ENCODE measurements around the gene TTC28.

TTC28 gene

DNA sequence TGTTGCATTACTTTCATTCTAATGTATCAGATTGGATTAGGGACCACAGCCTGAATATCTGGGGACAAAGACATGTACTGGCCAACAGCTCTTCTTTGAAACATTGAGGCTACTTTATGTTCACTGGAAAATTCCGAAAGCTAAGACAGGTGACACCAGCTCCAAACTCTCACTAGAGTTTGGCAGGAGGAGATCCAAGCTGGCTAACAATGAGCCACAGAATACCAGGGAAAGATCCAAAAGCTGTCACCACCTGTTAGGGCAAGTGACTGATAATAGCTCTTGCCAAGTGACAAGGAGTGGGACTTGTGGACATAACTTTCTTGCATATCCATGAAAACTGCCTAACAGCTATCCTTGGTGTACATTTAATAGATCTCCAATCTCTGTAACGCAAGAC lies 333.3 kb downstream of the TTC28 start:
- DNase-seq, result no peak

DNA sequence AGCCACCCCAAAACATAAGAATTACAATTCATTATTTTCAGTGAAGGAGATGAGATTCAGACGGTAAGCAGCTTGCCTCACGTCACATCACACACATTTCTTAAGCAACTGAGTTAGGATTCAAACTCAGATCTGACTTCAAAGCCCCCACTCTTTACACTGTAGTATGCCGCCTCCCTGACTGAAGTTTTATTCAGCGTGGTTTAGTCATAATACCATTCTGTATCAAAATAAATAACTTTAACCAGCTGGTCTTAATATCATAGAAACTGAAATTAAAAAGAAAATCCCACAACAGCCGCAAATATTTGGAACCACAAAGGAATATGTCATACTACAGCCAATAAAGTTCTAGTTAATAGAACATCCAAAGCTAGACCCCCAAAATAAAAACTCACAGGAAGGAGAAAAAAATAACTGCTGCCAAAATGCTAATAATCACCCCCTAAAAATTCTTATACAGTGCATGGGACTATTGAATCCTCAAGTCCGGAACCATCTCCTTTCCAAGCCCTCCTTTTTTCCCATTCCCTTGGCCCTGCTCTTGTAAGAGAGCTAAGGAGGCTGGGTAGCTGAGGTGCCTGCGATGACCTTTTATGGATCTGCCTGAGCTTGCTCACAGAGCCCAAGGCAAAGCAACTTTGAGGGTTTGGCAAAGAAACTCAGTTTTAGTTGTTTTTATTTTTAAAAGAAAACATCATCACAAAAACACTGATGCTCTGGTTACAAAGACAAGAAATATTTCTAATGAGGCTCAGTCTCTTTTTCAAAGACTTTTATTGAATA lies 334.5 kb downstream of the TTC28 start:
- no peak for DNase-seq

- DNase-seq, result no peak
Observed at GRCh38 chr22:28341001-28341400, 338.6 kb downstream of the TTC28 start.

GRCh38 chr22:28333088-28333487 lies 346.6 kb downstream of the TTC28 start:
- no peak for DNase-seq

DNA sequence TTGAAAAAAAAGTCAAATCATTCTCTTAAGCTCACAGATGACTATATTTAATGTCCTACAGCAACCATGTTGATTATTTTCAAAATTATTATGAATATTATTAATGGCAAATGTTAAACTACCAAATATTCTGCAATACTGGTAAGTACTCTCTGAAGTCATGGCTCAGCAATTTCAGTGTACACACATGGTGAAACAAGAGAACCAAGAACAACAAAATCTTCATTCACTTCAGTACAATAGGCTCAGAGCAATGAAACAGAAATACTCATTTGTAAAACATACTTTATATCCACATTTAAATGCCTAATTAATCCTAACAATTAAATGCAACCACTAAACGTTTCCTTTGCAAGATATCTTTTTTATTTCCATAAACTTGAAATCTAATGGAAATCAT lies 347.2 kb downstream of the TTC28 start:
- no peak for DNase-seq

DNA sequence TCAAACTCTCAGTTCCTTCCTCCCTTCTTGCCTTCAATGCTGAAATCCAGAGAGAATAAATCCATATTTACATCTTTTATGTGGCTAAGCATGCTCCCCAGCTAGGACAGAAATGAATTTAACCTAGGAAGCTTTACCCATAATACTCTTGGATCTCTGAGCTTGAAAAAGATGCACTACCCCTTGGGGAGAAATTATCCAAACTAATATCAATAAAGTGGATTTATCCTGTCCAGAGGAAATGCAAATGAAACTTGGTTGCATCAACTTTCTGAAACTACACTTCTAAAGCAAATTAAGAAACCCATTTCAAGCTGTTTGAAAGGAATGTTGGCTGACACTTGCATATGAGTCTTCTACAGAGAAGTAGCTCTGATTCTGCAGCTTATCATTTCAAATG lies 347.9 kb downstream of the TTC28 start:
- no peak for DNase-seq

DNA sequence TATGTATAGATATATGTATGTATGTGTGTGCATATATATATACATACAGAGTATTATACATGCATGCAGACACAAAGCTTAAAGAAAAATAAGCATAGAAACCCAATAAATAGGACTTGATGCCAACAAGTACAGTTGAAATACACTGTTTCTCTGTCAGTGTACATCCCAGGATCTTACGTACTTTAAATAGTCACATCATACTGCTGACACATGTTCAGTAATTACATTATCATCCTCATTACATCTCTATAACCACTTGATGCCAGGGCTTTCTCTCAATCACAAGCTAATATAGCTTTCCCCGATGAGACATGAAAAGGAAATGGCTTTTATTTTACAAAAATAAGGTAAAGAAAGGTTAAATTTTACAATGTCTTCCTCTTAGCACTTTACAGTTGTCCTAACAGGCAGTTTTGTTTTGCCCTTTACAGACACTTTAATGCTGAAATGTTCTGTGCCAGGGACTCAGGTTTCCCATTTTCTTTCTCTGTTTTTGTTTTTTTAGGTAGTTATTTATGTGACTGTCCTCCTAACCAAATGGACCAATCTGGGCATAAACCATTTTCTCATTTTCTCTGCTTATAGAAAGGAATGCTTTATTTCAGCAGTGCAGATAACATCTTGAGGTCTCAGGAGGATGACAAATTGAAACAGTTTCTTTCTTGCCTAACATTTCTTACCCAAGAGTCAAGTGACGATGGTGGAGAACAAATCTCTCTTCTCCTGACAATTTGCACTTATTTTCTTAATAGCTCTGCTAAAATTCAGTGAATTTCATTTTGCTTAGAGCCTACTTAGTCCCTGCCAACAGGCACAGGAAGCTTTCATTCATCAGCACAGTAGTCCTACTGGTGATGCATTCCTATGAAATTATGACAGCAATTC lies 350.2 kb downstream of the TTC28 start:
- no peak for DNase-seq

GRCh38 chr22:28328756-28329155 lies 350.9 kb downstream of the TTC28 start:
- DNase-seq, result no peak

- no peak for DNase-seq
Observed at GRCh38 chr22:28316014-28316413, 363.6 kb downstream of the TTC28 start.

GRCh38 chr22:28314959-28315358 lies 364.7 kb downstream of the TTC28 start:
- no peak for DNase-seq

- no peak for DNase-seq
Observed at GRCh38 chr22:28310299-28310698, 369.3 kb downstream of the TTC28 start.

GRCh38 chr22:28299753-28300152 lies 379.9 kb downstream of the TTC28 start:
- peak; percentile 35 for DNase-seq

DNA sequence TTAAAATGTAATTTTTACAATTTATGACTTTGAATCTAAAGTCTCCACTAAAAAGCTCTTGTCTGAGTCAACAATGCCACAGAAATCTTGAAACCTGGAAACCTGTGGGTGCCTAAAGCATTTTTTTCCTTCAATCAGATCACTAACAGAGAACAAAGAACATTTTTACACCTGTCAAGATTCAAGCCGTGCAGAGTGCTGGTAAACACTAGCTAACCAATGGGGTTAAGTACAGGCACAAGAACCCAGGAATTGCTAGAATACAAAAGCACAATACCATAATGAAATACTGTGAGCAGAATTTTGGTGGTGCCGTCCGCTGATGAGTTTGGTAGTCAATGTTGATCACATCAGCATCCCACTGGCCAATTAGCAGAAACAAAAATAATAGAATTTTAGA lies 380.3 kb downstream of the TTC28 start:
- DNase-seq, result no peak

- no peak for DNase-seq
Observed at GRCh38 chr22:28297504-28297903, 382.1 kb downstream of the TTC28 start.

GRCh38 chr22:28296452-28296851 lies 383.2 kb downstream of the TTC28 start:
- DNase-seq, result no peak

DNA sequence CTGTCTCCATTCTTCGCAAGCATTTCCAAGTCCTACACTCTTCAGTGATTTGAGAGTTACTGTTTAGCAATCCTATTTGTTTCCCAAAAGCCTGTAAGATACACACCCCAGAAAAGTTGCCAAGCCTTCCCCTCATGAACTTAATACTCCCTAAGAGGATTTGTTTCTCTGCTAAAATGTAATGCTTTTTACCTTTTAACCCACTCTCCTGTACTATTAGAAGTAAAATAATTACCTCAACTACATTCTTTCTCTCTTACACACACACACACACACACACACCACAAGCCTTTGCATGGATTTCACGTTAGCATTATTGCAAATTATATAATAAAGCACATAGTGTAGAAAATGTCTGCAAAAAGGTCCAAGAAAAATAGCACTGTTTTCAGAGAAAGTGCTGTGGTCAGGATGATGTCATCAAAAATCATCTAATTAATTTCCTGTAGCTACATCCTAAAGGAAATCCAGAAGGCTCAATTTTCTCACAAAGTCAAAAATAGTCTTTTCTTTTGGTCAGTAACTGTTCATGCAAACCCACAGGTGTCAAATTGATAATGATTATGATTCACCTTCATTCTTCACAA lies 396.5 kb downstream of the TTC28 start:
- peak; percentile 48 for DNase-seq

DNA sequence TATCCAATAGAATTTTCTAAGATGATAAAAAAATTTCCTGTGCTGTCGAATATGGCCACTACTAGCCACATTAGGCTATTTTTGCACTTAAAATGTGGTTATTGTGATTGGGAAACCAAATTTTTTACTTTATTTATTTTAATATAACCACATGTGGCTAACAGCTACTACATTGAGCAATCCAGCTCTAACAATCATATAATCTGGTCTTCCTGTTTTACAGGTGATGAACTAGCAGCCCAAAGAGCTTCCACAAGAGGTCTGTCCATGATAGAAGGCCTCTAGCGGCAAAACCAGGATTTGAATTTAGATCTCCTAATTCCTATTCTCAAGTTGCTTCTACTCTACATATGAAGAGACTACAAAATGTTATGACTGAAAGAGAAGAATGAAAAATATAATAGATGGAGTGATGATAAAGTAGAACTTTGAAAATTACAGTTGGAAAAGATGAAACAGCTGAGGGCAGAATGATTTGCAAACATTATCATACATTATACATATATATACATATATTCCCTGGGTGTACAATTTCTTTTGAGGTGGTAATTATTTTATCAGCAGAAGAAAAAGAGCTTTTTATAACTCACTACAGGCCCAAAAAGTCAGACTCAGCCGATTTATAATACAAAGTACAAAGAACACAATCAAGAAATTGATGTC lies 397.1 kb downstream of the TTC28 start:
- DNase-seq, result no peak

DNA sequence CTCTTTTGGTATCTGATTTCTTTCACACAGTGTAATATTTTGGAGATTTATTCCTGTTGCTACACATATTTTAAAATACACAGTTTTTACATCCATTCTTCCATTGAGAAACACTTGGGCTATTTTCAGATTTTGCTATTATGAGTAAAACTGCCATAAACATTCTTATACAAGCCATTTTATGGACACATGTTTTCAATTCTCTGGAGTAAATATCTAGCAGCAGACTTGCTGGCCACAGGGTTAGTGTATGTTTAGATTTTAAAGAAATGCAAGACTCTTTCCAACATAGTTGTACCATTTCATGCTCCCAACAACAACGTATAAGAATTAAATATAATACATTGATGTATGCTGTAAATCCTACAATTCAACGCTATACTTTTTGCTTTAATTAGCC lies 399.8 kb downstream of the TTC28 start:
- no peak for DNase-seq

DNA sequence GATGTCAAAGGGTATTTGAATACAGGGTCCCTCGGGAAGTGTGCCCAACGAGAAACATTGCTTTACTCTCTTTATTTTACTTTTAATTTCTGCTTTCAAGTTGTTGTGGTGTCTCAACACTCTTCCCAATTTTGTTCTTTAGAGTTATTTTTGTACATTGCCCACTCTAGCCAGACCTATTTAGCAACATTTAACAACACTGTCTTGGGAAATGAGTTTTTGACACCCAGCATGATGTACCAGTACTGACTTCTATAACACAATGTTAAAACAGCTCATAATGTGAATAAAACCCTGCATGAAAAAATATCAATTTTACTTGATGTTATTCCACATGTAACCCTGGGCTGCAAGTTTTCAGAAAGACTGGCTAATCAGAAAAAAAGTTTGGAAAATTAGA lies 410.4 kb downstream of the TTC28 start:
- DNase-seq, result no peak

- DNase-seq, result peak; percentile 58
Observed at GRCh38 chr22:28268850-28269249, 410.8 kb downstream of the TTC28 start.

GRCh38 chr22:28268171-28268570 lies 411.5 kb downstream of the TTC28 start:
- peak; percentile 46 for DNase-seq

GRCh38 chr22:28260619-28261018 lies 419.0 kb downstream of the TTC28 start:
- DNase-seq, result no peak

- no peak for DNase-seq
Observed at GRCh38 chr22:28259774-28260312, 419.8 kb downstream of the TTC28 start.

Data from right hindlimb (tissue), 1 donor.